HEK293 (cell line): ENCODE data around the gene EDARADD.

Experiments
- CTCF ChIP-seq: fragments of 450-650 bp; formaldehyde crosslinking; IDR thresholded peaks from 2 replicates; pipeline ENCODE4 v1.5.1; 2016; ENCODE audit warnings: missing biosample characterization, missing genetic modification characterization
- ZNF157 ChIP-seq: fragments of 450-650 bp; formaldehyde crosslinking; IDR thresholded peaks from 2 replicates; pipeline ENCODE4 v1.5.1; 2016; ENCODE audit warnings: missing biosample characterization, missing genetic modification characterization
- ZNF354C ChIP-seq: fragments of 450-650 bp; formaldehyde crosslinking; IDR thresholded peaks from 2 replicates; pipeline ENCODE4 v1.5.1; 2016; ENCODE audit warnings: missing biosample characterization, missing genetic modification characterization, low read depth, borderline replicate concordance
- ZNF629 ChIP-seq: fragments of 450-650 bp; formaldehyde crosslinking; IDR thresholded peaks from 2 replicates; pipeline ENCODE4 v1.5.1; 2017; ENCODE audit warnings: missing biosample characterization, missing genetic modification characterization
- ZNF639 ChIP-seq: fragments of 450-650 bp; formaldehyde crosslinking; IDR thresholded peaks from 2 replicates; pipeline ENCODE4 v1.5.1; 2016; ENCODE audit warnings: missing biosample characterization, missing genetic modification characterization
- ZNF830 ChIP-seq: fragments of 450-650 bp; IDR thresholded peaks from 2 replicates; pipeline ENCODE4 v1.5.0; 2018; ENCODE audit warnings: missing biosample characterization, missing genetic modification characterization, low read depth, mild to moderate bottlenecking, moderate library complexity
- TF ChIP-seq, protein P1 (sequence below): fragments of 450-650 bp; formaldehyde crosslinking; IDR thresholded peaks from 2 replicates; pipeline ENCODE4 v1.5.1; 2016; ENCODE audit warnings: missing biosample characterization, missing genetic modification characterization

- TF ChIP-seq, protein P1, sequence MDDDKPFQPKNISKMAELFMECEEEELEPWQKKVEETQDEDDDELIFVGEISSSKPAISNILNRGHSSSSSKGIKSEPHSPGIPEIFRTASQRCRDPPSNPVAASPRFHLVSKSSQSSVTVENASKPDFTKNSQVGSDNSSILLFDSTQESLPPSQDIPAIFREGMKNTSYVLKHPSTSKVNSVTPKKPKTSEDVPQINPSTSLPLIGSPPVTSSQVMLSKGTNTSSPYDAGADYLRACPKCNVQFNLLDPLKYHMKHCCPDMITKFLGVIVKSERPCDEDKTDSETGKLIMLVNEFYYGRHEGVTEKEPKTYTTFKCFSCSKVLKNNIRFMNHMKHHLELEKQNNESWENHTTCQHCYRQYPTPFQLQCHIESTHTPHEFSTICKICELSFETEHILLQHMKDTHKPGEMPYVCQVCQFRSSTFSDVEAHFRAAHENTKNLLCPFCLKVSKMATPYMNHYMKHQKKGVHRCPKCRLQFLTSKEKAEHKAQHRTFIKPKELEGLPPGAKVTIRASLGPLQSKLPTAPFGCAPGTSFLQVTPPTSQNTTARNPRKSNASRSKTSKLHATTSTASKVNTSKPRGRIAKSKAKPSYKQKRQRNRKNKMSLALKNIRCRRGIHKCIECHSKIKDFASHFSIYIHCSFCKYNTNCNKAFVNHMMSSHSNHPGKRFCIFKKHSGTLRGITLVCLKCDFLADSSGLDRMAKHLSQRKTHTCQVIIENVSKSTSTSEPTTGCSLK = no peak
- TF ChIP-seq ZNF629 = no peak
- no peak for TF ChIP-seq ZNF157 (tag by site-specific recombination)
- TF ChIP-seq ZNF830 (tag by site-specific recombination) = no peak
- no peak for TF ChIP-seq ZNF354C
- TF ChIP-seq ZNF639 (tag by site-specific recombination) = no peak
- TF ChIP-seq CTCF (tag by site-specific recombination) = no peak
Observed at GRCh38 chr1:236365999-236366570, 28.0 kb upstream of the EDARADD start.
